ENCODE measurements around the gene KLK11. TPM values are rescaled to one million over a fixed set of nuclear protein-coding genes. Genes with fewer than 3 reads are reported as not detected.

The KLK11 gene
- total and polyA plus RNA-seq, 7 experiments from 2014 or later: not detected

DNA sequence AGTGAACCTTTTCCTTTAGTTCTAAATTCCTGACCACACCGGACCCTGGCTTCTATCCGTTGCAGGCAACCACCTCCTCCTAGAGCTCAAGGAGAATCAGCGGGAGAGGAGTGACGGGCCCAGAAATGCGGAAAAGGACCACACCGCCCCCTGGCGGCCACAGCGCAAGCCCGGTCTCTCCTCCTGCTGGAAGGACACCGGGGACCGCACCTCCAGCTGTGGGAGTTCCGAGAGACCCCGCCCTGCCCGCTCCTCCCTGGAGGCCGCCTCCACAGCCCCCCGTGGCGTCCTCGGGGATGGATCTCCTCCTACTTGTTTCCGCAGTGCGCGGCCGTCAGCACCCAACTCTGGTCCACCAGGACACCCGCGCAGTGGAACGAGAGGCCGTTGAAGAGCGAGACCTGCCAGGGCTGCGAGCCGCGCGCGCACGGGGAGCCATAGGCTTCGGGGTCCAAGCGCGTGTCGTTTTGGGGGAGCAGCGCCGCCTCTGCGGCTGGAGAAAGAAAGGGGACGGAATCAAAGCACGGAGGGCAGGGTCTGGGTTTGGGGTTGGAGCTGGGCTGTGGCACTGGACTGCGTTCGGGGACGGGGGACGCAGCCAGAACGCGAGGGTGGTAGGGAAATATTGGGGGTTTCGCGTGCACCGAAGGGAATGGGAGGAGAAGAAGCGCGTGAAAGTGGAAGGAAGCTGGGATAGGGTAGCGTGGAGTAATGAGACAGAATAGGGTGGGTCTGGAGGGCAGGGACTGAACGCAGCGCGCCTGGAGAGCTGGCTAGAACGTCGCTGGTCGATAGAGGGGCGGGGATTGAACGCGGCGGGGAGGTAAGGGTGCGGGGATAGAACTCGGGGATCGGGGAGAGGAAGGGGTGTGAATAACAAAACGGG, 9.4 kb downstream of the KLK11 start:
- no peaks in the 10 kb centered on the region for H3K9me3 ChIP-seq (ENCODE audit: control insufficient read depth in 2 of 3, low read length in 3 of 3)
- ChIA-PET POLR2A (no interaction called here), CTCF (interaction anchor here (1.0 to 1.1 kb wide), 2 partner anchors 35 to 78 kb away, joined by 3 to 4 read pairs; no protein-coding TSS in a partner anchor)
- no peak overlapping the region for H3K4me3 ChIP-seq (ENCODE audit: low read length)
- peaks cover 0 to 8% of the 10 kb centered on the region in 2 donors for H3K27me3 ChIP-seq (ENCODE audit: control insufficient read depth in 2 of 2, insufficient read depth in 2 of 2, low read length in 2 of 2)
- H3K27me3 Mint-ChIP-seq: peaks cover 60 to 71% (median 65%) of the 10 kb centered on the region in 5 donors
- H3K27ac Mint-ChIP-seq: peak overlapping the region in 1 of 9 donors; percentile 38
- H3K9me3 Mint-ChIP-seq: peaks cover 0 to 3% (median 0%) of the 10 kb centered on the region in 11 donors
- H3K4me1 ChIP-seq (ENCODE audit: control insufficient read depth in 2 of 2, insufficient read depth in 2 of 2, low read length in 2 of 2): no peaks in the 10 kb centered on the region
- H3K4me3 Mint-ChIP-seq: peak overlapping the region in 6 of 10 donors; percentile 53 to 83 (median 70)
- H3K27ac ChIP-seq (ENCODE audit: low read depth, low read length): no peak overlapping the region
- H3K36me3 Mint-ChIP-seq: peaks cover 0 to 7% (median 0%) of the 10 kb centered on the region in 5 donors
- ATAC-seq (peak; percentile 40), DNase-seq (peak in 2 of 9 donors; percentile 26 to 38)
- no peaks in the 10 kb centered on the region for H3K36me3 ChIP-seq (ENCODE audit: control insufficient read depth in 2 of 3, insufficient read depth in 3 of 3, low read length in 3 of 3)
- peaks cover 17 to 25% (median 23%) of the 10 kb centered on the region in 7 donors for H3K4me1 Mint-ChIP-seq
- intact Hi-C loops (cut with micrococcal nuclease): no loop called here

GRCh38 chr19:51015691-51016267, 10.6 kb downstream of the KLK11 start:
- H3K27me3 Mint-ChIP-seq: peaks cover 60 to 76% (median 64%) of the 10 kb centered on the region in 5 donors

GRCh38 chr19:51014242-51014641, 12.2 kb downstream of the KLK11 start:
- H3K9me3 Mint-ChIP-seq: peaks cover 0 to 3% (median 0%) of the 10 kb centered on the region in 11 donors
- ATAC-seq (no peak), DNase-seq (no peak)
- H3K4me3 Mint-ChIP-seq: no peak overlapping the region
- peaks cover 0 to 8% of the 10 kb centered on the region in 2 donors for H3K27me3 ChIP-seq (ENCODE audit: control insufficient read depth in 2 of 2, insufficient read depth in 2 of 2, low read length in 2 of 2)
- H3K27ac ChIP-seq (ENCODE audit: low read depth, low read length): no peak overlapping the region
- H3K36me3 ChIP-seq (ENCODE audit: control insufficient read depth in 2 of 3, insufficient read depth in 3 of 3, low read length in 3 of 3): no peaks in the 10 kb centered on the region
- POLR2A ChIA-PET: no interaction called here
- CTCF ChIA-PET: no interaction called here
- H3K36me3 Mint-ChIP-seq: peaks cover 0 to 7% (median 0%) of the 10 kb centered on the region in 5 donors
- no peaks in the 10 kb centered on the region for H3K4me1 ChIP-seq (ENCODE audit: control insufficient read depth in 2 of 2, insufficient read depth in 2 of 2, low read length in 2 of 2)
- intact Hi-C loops (cut with micrococcal nuclease): no loop called here
- peaks cover 13 to 20% (median 17%) of the 10 kb centered on the region in 7 donors for H3K4me1 Mint-ChIP-seq
- peaks cover 48 to 79% (median 63%) of the 10 kb centered on the region in 5 donors for H3K27me3 Mint-ChIP-seq
- peak overlapping the region in 1 of 9 donors; percentile 2 for H3K27ac Mint-ChIP-seq
- H3K4me3 ChIP-seq (ENCODE audit: low read length): no peak overlapping the region
- no peaks in the 10 kb centered on the region for H3K9me3 ChIP-seq (ENCODE audit: control insufficient read depth in 2 of 3, low read length in 3 of 3)

More at GRCh38 chr19:51015691-51016267, 10.6 kb downstream of the KLK11 start:
- no peak for ATAC-seq
- H3K9me3 Mint-ChIP-seq: peaks cover 0 to 3% (median 0%) of the 10 kb centered on the region in 11 donors
- intact Hi-C loops (cut with micrococcal nuclease): no loop called here
- no peak overlapping the region for H3K27ac Mint-ChIP-seq
- H3K4me1 Mint-ChIP-seq: peaks cover 17 to 25% (median 23%) of the 10 kb centered on the region in 7 donors
- no peaks in the 10 kb centered on the region for H3K9me3 ChIP-seq (ENCODE audit: control insufficient read depth in 2 of 3, low read length in 3 of 3)
- H3K36me3 ChIP-seq (ENCODE audit: control insufficient read depth in 2 of 3, insufficient read depth in 3 of 3, low read length in 3 of 3): no peaks in the 10 kb centered on the region
- no peak overlapping the region for H3K4me3 ChIP-seq (ENCODE audit: low read length)
- no peak for DNase-seq
- ChIA-PET CTCF (no interaction called here), POLR2A (no interaction called here)
- H3K27ac ChIP-seq (ENCODE audit: low read depth, low read length): no peak overlapping the region
- peak overlapping the region in 2 of 10 donors; percentile 19 to 54 for H3K4me3 Mint-ChIP-seq
- H3K36me3 Mint-ChIP-seq: peaks cover 0 to 7% (median 0%) of the 10 kb centered on the region in 5 donors
- no peaks in the 10 kb centered on the region for H3K4me1 ChIP-seq (ENCODE audit: control insufficient read depth in 2 of 2, insufficient read depth in 2 of 2, low read length in 2 of 2)
- H3K27me3 ChIP-seq (ENCODE audit: control insufficient read depth in 2 of 2, insufficient read depth in 2 of 2, low read length in 2 of 2): peaks cover 0 to 8% of the 10 kb centered on the region in 2 donors

- H3K4me3 ChIP-seq (ENCODE audit: low read length): no peak overlapping the region
- H3K36me3 ChIP-seq (ENCODE audit: control insufficient read depth in 2 of 3, insufficient read depth in 3 of 3, low read length in 3 of 3): no peaks in the 10 kb centered on the region
- no peak overlapping the region for H3K4me3 Mint-ChIP-seq
- H3K9me3 ChIP-seq (ENCODE audit: control insufficient read depth in 2 of 3, low read length in 3 of 3): no peaks in the 10 kb centered on the region
- no peak overlapping the region for H3K27ac ChIP-seq (ENCODE audit: low read depth, low read length)
- DNase-seq (no peak), ATAC-seq (no peak)
- POLR2A ChIA-PET: no interaction called here
- H3K36me3 Mint-ChIP-seq: peaks cover 0 to 6% (median 0%) of the 10 kb centered on the region in 5 donors
- H3K27ac Mint-ChIP-seq: no peak overlapping the region
- intact Hi-C loops (cut with micrococcal nuclease): no loop called here
- H3K4me1 ChIP-seq (ENCODE audit: control insufficient read depth in 2 of 2, insufficient read depth in 2 of 2, low read length in 2 of 2): no peaks in the 10 kb centered on the region
- peaks cover 0 to 3% (median 0%) of the 10 kb centered on the region in 11 donors for H3K9me3 Mint-ChIP-seq
- peaks cover 5 to 11% (median 8%) of the 10 kb centered on the region in 7 donors for H3K4me1 Mint-ChIP-seq
- H3K27me3 Mint-ChIP-seq: peaks cover 35 to 76% (median 54%) of the 10 kb centered on the region in 5 donors
- peaks cover 0 to 8% of the 10 kb centered on the region in 2 donors for H3K27me3 ChIP-seq (ENCODE audit: control insufficient read depth in 2 of 2, insufficient read depth in 2 of 2, low read length in 2 of 2)
- CTCF ChIA-PET: interaction anchor here (0.7 kb wide), 1 partner anchor 149 kb away, joined by 3 read pairs; no protein-coding TSS in a partner anchor
Observed at GRCh38 chr19:51012661-51013190, 13.7 kb downstream of the KLK11 start.

GRCh38 chr19:51010066-51010795, 16.2 kb downstream of the KLK11 start:
- ChIA-PET CTCF (no interaction called here), POLR2A (no interaction called here)
- H3K27me3 ChIP-seq (ENCODE audit: control insufficient read depth in 2 of 2, insufficient read depth in 2 of 2, low read length in 2 of 2): peaks cover 0 to 3% of the 10 kb centered on the region in 2 donors
- Mint-ChIP-seq H3K9me3 (peaks cover 0 to 3% (median 0%) of the 10 kb centered on the region in 11 donors), H3K27ac (no peak overlapping the region), H3K27me3 (peaks cover 14 to 60% (median 39%) of the 10 kb centered on the region in 5 donors), H3K36me3 (peaks cover 0 to 3% (median 0%) of the 10 kb centered on the region in 5 donors), H3K4me3 (no peak overlapping the region), H3K4me1 (peaks cover 0 to 11% (median 0%) of the 10 kb centered on the region in 7 donors)
- no peaks in the 10 kb centered on the region for H3K4me1 ChIP-seq (ENCODE audit: control insufficient read depth in 2 of 2, insufficient read depth in 2 of 2, low read length in 2 of 2)
- no peaks in the 10 kb centered on the region for H3K36me3 ChIP-seq (ENCODE audit: control insufficient read depth in 2 of 3, insufficient read depth in 3 of 3, low read length in 3 of 3)
- H3K4me3 ChIP-seq (ENCODE audit: low read length): no peak overlapping the region
- DNase-seq: no peak
- H3K9me3 ChIP-seq (ENCODE audit: control insufficient read depth in 2 of 3, low read length in 3 of 3): no peaks in the 10 kb centered on the region
- intact Hi-C loops (cut with micrococcal nuclease): no loop called here
- no peak overlapping the region for H3K27ac ChIP-seq (ENCODE audit: low read depth, low read length)
- ATAC-seq: no peak

Measured in naive thymus-derived CD4-positive, alpha-beta T cell (primary cell).